Liver (tissue), 9 donors: ENCODE results near the gene SIX3. TPM values are rescaled to one million over a fixed set of nuclear protein-coding genes. Genes with fewer than 3 reads are reported as not detected.

Source experiments
- DNase-seq: peaks from one replicate; pipeline ENCODE4 v3.0.0-alpha.2; 2017; ENCODE audit warnings: low spot score
- H3K27ac ChIP-seq, 2 donors: one replicate each; pipeline ENCODE4 v1.7.0; 2013; ENCODE audit warnings: inconsistent platforms in 2 of 2, low read length in 2 of 2, control low read depth in 1 of 2, low read depth in 1 of 2, mild to moderate bottlenecking in 1 of 2
- H3K27me3 ChIP-seq, 4 donors: one replicate each; pipeline versions ENCODE4 v1.6.1 to v1.7.0; 2013; ENCODE audit warnings: low read length in 3 of 4, inconsistent platforms in 1 of 4, mild to moderate bottlenecking in 1 of 4, moderate library complexity in 1 of 4; ENCODE audit not compliant: control insufficient read depth in 4 of 4, insufficient read depth in 4 of 4
- H3K36me3 ChIP-seq, 4 donors: one replicate each; pipeline versions ENCODE4 v1.6.1 to v1.7.0; 2013; ENCODE audit warnings: low read length in 3 of 4, mild to moderate bottlenecking in 3 of 4, low read depth in 1 of 4, moderate library complexity in 1 of 4; ENCODE audit not compliant: control insufficient read depth in 4 of 4, insufficient read depth in 3 of 4
- H3K4me1 ChIP-seq, 4 donors: one replicate each; pipeline versions ENCODE4 v1.6.1 to v1.7.0; 2013; ENCODE audit warnings: low read length in 3 of 4, mild to moderate bottlenecking in 3 of 4, moderate library complexity in 1 of 4; ENCODE audit not compliant: control insufficient read depth in 4 of 4, insufficient read depth in 4 of 4
- H3K4me3 ChIP-seq, 3 donors: one replicate each; pipeline versions ENCODE4 v1.6.1 to v1.7.0; 2013; ENCODE audit warnings: low read length in 3 of 3, control low read depth in 1 of 3, low read depth in 1 of 3, mild to moderate bottlenecking in 1 of 3
- H3K9ac ChIP-seq, 2 donors: one replicate each; pipeline ENCODE4 v1.7.0; 2013; ENCODE audit warnings: low read length in 2 of 2, mild to moderate bottlenecking in 2 of 2, moderate library complexity in 2 of 2, control low read depth in 1 of 2, low read depth in 1 of 2
- H3K9me3 ChIP-seq, 4 donors: one replicate each; pipeline versions ENCODE4 v1.6.1 to v1.7.0; 2013; ENCODE audit warnings: low read length in 3 of 4; ENCODE audit not compliant: control insufficient read depth in 4 of 4
- ATF3 ChIP-seq: IDR thresholded peaks from 2 replicates; pipeline ENCODE4 v1.6.1; 2016; ENCODE audit warnings: antibody characterized with exemption
- EGR1 ChIP-seq, 2 donors: IDR thresholded peaks; 2 replicates each; pipeline ENCODE4 v1.6.1; 2016 to 2018; ENCODE audit warnings: antibody characterized with exemption in 2 of 2, low read depth in 2 of 2
- FOXA1 ChIP-seq: IDR thresholded peaks from 2 replicates; pipeline ENCODE4 v1.6.1; 2016; ENCODE audit warnings: antibody characterized with exemption
- FOXA2 ChIP-seq: IDR thresholded peaks from 2 replicates; pipeline ENCODE4 v1.6.1; 2016; ENCODE audit warnings: antibody characterized with exemption
- HNF4A ChIP-seq, 2 donors: conservative IDR thresholded peaks; 2 replicates each; pipeline ENCODE4 v1.6.1; 2016; ENCODE audit warnings: antibody characterized with exemption in 2 of 2, mild to moderate bottlenecking in 2 of 2
- JUND ChIP-seq, 2 donors: IDR thresholded peaks; 2 replicates each; pipeline ENCODE4 v1.6.1; 2016; ENCODE audit warnings: antibody characterized with exemption in 2 of 2
- RAD21 ChIP-seq, 2 donors: IDR thresholded peaks; 2 replicates each; pipeline ENCODE4 v1.6.1; 2016; ENCODE audit warnings: antibody characterized with exemption in 2 of 2, mild to moderate bottlenecking in 2 of 2
- REST ChIP-seq: IDR thresholded peaks from 2 replicates; pipeline ENCODE4 v1.6.1; 2016; ENCODE audit warnings: antibody characterized with exemption, mild to moderate bottlenecking
- RXRA ChIP-seq, 2 donors: IDR thresholded peaks; 2 replicates each; pipeline ENCODE4 v1.6.1; 2017 to 2018; ENCODE audit warnings: antibody characterized with exemption in 2 of 2, mild to moderate bottlenecking in 1 of 2
- TAF1 ChIP-seq: conservative IDR thresholded peaks from 2 replicates; pipeline ENCODE4 v1.6.1; 2016; ENCODE audit warnings: antibody characterized with exemption, mild to moderate bottlenecking
- YY1 ChIP-seq: IDR thresholded peaks from 2 replicates; pipeline ENCODE4 v1.6.1; 2016; ENCODE audit warnings: antibody characterized with exemption, mild to moderate bottlenecking
- ZBTB33 ChIP-seq: IDR thresholded peaks from 2 replicates; pipeline ENCODE4 v1.6.1; 2016; ENCODE audit warnings: antibody characterized with exemption
- WGBS: extraction: QIAGEN DNeasy Blood & Tissue Kit; methylation state at CpG from one replicate; pipeline ENCODE4 v1.1.7; 2013; 5-methylcytosine and 5-hydroxymethylcytosine counted together
- polyA plus RNA-seq, 2 donors: library from polyadenylated mRNA; stranded (reverse) in 1 of 2; unstranded in 1 of 2; fragments of 200-250 nt in 1 of 2; fragments of >200 nt in 1 of 2; fragmentation: Nextera tagmentation in 1 of 2; extraction: Ambion mirVana in 1 of 2; gene quantifications; one replicate each; pipeline versions ENCODE4 v1.2.1 to v1.2.3, GENCODE V29; 2013 to 2015
- total RNA-seq, 2 donors: library from RNA; depleted of rRNA; stranded (reverse); fragments of >200 nt; gene quantifications; one replicate each; pipeline ENCODE4 v1.2.3, GENCODE V29; 2014
- TF ChIP-seq, protein P1 (sequence below): fragments of 150-350 bp; IDR thresholded peaks from 2 replicates; pipeline ENCODE4 v1.5.1; 2017; ENCODE audit warnings: improper control_type of control experiment, low read depth, low read length; ENCODE audit not compliant: missing input control
- TF ChIP-seq, protein P2 (sequence below): IDR thresholded peaks from 2 replicates; pipeline ENCODE4 v1.6.1; 2016; ENCODE audit warnings: antibody characterized with exemption
- donor health status: healthy.
- donor health status: healthy.
- donor health status: healthy.
- donor health status: healthy.
- donor health status: healthy.

Gene SIX3
- total and polyA plus RNA-seq, 4 donors: not detected

GRCh38 chr2:44944102-44944951, 2.8 kb downstream of the SIX3 start:
- H3K9me3 ChIP-seq: no peaks in the 10 kb centered on the region
- no peak overlapping the region for H3K9ac ChIP-seq
- WGBS: 8% methylated on average over 62 of the region's 62 CpGs
- TF ChIP-seq RXRA (IDR thresholded peaks at IDR 0.05): no peak
- TF ChIP-seq YY1: no peak
- TF ChIP-seq ATF3: no peak
- no peak for TF ChIP-seq ZBTB33
- peaks cover 13 to 30% (median 23%) of the 10 kb centered on the region in 4 donors for H3K27me3 ChIP-seq
- DNase-seq: no peak
- no peak overlapping the region for H3K27ac ChIP-seq
- no peaks in the 10 kb centered on the region for H3K36me3 ChIP-seq
- peaks cover 17 to 44% (median 25%) of the 10 kb centered on the region in 4 donors for H3K4me1 ChIP-seq
- H3K4me3 ChIP-seq: peak overlapping the region in 1 of 3 donors; percentile 17

DNA sequence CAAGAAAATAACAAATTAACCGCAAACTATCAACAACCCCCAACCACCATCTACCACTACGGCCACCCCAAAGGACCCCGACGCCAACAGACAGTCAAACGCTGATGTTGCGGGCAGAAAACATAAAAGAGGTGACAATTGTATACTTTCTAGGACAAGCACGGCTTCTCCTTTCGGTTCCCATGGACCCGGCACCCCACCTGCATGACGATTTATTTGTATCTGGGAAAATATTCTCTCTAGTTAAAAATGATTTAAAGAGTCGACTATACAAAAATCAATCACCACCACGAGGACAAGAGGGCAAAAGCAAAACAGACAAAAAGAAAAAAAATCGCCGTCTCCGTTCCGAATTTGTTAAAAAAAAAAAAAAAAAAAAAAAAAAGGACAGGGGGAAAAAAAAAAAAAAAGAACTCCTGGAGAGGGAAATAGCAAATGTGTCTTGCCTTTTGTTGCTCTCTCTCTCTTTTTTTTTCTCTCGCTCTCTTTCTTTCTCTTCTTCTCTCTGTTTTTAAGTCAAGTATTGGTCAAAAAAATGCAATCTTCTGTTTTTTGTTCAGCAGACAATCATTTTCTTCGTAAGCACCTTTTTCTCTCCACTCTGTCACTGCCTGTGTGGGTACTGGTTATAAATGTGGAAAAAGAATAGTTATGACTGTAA, 3.6 kb downstream of the SIX3 start:
- Histone ChIP-seq H3K4me1 (peaks cover 17 to 49% (median 27%) of the 10 kb centered on the region in 4 donors), H3K9ac (no peak overlapping the region), H3K9me3 (no peaks in the 10 kb centered on the region), H3K27me3 (peaks cover 14 to 27% (median 21%) of the 10 kb centered on the region in 4 donors), H3K27ac (no peak overlapping the region), H3K36me3 (no peaks in the 10 kb centered on the region), H3K4me3 (no peak overlapping the region)
- TF ChIP-seq RAD21 (IDR thresholded peaks at IDR 0.05): no peak
- no peak for TF ChIP-seq FOXA1
- TF ChIP-seq HNF4A (conservative IDR thresholded peaks at IDR 0.05): no peak
- TF ChIP-seq, protein P1, sequence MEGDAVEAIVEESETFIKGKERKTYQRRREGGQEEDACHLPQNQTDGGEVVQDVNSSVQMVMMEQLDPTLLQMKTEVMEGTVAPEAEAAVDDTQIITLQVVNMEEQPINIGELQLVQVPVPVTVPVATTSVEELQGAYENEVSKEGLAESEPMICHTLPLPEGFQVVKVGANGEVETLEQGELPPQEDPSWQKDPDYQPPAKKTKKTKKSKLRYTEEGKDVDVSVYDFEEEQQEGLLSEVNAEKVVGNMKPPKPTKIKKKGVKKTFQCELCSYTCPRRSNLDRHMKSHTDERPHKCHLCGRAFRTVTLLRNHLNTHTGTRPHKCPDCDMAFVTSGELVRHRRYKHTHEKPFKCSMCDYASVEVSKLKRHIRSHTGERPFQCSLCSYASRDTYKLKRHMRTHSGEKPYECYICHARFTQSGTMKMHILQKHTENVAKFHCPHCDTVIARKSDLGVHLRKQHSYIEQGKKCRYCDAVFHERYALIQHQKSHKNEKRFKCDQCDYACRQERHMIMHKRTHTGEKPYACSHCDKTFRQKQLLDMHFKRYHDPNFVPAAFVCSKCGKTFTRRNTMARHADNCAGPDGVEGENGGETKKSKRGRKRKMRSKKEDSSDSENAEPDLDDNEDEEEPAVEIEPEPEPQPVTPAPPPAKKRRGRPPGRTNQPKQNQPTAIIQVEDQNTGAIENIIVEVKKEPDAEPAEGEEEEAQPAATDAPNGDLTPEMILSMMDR: no peak
- no peak for TF ChIP-seq JUND (IDR thresholded peaks at IDR 0.05)
- TF ChIP-seq EGR1 (IDR thresholded peaks at IDR 0.05; ENCODE audit: low read depth in 2 of 2): no peak
- no peak for TF ChIP-seq REST
- no peak for TF ChIP-seq YY1
- no peak for TF ChIP-seq TAF1
- no peak for TF ChIP-seq FOXA2
- TF ChIP-seq, protein P2, sequence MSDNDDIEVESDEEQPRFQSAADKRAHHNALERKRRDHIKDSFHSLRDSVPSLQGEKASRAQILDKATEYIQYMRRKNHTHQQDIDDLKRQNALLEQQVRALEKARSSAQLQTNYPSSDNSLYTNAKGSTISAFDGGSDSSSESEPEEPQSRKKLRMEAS: no peak
- no peak for DNase-seq
- 12% methylated on average over 18 of the region's 18 CpGs for WGBS
